RWPE1 (cell line): Measurements from ENCODE around the gene RASGRF2.

Experiments
- CTCF ChIA-PET: fragments of 350-600 bp; sonication (Branson Sonifier 250); formaldehyde crosslinking; extraction: SDS; loops from one replicate; lab custom pipeline; 2021; lab: Yijun Ruan, JAX
- POLR2A ChIA-PET: fragments of 400-600 bp; formaldehyde crosslinking; extraction: SDS; loops from one replicate; lab custom pipeline; 2020; ENCODE audit warnings: antibody characterized with exemption; ENCODE audit not compliant: low non-redundant PET; lab: Yijun Ruan, JAX
- DNase-seq: peaks from one replicate; pipeline ENCODE4 v3.0.0; 2012; ENCODE audit warnings: low spot score
- H3K27ac ChIP-seq: fragments of 450-650 bp; 2 replicates; pipeline ENCODE4 v1.5.1; 2017
- TF ChIP-seq, protein P1 (sequence below): fragments of 450-650 bp; conservative IDR thresholded peaks from 2 replicates; pipeline ENCODE4 v1.5.1; 2017; ENCODE audit warnings: low read depth, mild to moderate bottlenecking

The RASGRF2 gene

DNA sequence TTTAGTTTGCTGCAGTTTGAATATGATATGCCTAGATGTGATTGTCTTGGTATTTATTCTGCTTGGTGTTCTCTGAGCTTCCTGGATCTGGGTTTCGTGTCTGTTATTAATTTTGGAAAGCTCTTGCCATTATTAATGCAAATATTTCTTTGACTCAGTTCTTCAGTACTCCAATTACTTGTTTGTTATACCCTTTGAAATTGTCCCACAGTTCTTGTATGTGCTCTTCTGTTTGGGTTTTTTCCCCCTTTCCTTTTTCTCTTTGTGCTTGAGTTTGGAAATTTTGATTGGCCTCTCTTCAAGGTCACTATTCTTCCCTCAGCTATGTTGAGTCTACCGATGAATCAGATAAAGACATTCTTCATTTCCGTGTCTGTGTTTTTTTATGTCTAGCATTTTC, 176.4 kb downstream of the RASGRF2 start:
- DNase-seq = no peak
- TF ChIP-seq, protein P1, sequence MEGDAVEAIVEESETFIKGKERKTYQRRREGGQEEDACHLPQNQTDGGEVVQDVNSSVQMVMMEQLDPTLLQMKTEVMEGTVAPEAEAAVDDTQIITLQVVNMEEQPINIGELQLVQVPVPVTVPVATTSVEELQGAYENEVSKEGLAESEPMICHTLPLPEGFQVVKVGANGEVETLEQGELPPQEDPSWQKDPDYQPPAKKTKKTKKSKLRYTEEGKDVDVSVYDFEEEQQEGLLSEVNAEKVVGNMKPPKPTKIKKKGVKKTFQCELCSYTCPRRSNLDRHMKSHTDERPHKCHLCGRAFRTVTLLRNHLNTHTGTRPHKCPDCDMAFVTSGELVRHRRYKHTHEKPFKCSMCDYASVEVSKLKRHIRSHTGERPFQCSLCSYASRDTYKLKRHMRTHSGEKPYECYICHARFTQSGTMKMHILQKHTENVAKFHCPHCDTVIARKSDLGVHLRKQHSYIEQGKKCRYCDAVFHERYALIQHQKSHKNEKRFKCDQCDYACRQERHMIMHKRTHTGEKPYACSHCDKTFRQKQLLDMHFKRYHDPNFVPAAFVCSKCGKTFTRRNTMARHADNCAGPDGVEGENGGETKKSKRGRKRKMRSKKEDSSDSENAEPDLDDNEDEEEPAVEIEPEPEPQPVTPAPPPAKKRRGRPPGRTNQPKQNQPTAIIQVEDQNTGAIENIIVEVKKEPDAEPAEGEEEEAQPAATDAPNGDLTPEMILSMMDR = no peak
- CTCF ChIA-PET = interaction anchor here (0.7 kb wide), 1 partner anchor 63 kb away, joined by 4 read pairs; no protein-coding TSS in a partner anchor
- H3K27ac ChIP-seq = no peak overlapping the region
- POLR2A ChIA-PET = no interaction called here

DNA sequence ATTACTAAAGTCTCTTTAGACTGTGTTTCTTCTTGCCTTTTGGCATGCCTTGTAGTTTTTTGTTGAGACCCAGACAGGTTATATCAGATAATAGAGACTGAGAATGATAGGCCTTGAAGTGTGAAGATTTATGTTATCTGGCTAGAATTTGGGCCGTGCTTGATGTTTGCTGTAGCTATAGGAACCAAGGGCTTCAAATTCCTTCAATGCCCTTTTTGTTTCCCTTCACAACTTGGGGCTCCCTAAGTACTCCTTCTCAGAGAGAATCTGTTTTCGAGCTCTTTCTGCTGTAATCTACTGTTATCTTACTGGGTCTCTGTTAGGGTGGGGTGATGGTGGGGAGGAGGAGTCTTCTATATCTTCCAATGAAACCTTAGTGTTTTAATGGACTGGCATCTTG, 177.7 kb downstream of the RASGRF2 start:
- ChIA-PET POLR2A (no interaction called here), CTCF (interaction anchor here (0.6 to 0.8 kb wide), 2 partner anchors 18 to 1011 kb away, joined by 3 read pairs; no protein-coding TSS in a partner anchor)
- DNase-seq = no peak
- no peak overlapping the region for H3K27ac ChIP-seq
- TF ChIP-seq, protein P1 = no peak

DNA sequence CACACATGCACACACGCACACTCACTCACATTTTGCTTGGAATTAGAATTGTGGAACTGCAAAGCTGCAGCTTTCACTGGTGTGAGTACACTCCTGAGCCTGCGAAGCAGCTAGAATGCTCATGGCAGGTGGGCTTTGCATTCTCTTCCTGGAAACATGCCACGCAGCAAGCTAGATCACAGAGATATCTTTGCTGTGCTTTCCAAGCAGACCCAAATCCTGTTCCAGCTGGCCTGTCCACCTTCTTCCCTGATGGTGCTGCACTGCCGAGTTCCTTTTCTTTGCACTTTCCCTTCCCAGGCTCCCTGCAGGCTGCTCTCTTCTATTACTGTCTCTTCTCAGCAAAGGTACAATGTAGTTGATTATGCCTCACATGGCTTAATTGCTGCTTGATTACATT, 180.3 kb downstream of the RASGRF2 start:
- no peak overlapping the region for H3K27ac ChIP-seq
- ChIA-PET CTCF (interaction anchor here (0.6 kb wide), 1 partner anchor 399 kb away, joined by 4 read pairs; no protein-coding TSS in a partner anchor), POLR2A (no interaction called here)
- DNase-seq = no peak
- TF ChIP-seq, protein P1 = no peak

DNA sequence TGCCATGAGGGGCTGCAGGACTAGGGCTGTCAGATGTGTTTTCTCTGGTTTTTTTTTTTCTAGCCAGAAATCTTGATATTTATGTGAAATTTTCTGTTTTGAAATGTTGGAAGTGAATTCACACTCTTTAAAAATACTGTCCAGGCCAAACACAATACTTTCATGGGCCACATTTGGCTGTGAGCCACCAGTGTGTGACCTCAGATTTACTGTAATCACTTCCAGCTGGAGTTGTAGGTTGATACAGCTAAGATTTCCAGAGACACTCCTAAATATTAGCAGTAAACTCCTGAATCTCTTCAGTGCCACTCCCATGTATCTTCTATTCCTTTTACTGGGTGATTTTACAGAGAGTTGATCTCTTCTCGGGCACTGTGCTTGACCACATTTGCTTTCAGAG, 180.8 kb downstream of the RASGRF2 start:
- ChIA-PET POLR2A (no interaction called here), CTCF (no interaction called here)
- TF ChIP-seq, protein P1 = no peak
- no peak for DNase-seq
- no peak overlapping the region for H3K27ac ChIP-seq

DNA sequence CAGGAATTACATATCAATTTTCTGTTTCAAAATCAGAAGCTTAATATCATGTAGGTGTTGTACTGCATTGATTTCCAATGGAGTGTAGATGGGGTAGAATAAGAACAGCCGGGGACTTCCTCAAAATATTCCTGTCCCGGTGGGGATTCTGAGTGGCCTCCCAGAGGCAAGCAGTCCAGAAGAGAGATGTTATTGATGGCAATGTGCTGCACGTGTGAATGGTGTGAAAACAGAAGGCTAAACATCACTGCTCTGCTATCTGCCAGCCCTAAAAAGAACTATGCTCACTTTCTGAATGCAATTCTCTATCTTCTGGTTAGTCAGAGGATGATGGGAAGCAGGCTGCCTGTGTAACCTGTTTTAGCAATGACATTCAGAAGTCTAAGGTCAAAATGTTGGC, 181.9 kb downstream of the RASGRF2 start:
- CTCF ChIA-PET = no interaction called here

DNA sequence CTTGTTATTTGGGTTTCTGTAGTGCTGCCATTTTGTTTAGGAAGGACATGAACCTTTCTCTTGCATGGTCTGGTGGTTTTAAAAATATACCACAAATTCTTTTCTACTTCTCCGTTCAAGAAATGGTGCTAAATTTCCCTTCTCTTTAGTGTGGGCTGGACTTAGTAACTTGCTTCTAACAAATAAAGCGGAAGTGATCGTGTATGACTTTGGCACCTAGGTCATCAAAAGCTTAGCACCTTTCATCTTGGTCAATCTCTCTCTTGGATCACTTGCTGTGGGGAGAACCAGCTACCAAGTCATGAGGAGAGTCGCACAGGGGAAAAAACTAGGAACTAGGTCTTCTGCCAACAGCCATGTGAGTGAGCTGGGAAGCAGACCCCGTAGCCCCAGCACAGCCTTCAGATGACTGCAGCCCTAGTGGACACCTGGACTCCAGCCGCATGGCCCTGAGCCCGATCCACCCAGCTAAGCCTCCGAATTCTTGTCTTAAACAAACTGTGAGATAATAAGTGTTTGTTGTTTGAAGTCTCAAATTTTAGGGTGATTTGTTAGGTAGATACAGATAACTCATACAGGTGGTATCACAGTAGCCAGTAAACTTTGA, 185.3 kb downstream of the RASGRF2 start:
- H3K27ac ChIP-seq = no peak overlapping the region
- ChIA-PET POLR2A (no interaction called here), CTCF (no interaction called here)
- no peak for DNase-seq
- TF ChIP-seq, protein P1 = no peak

More for the DNA sequence above, 181.9 kb downstream of the RASGRF2 start:
- POLR2A ChIA-PET = no interaction called here
- no peak for DNase-seq
- no peak overlapping the region for H3K27ac ChIP-seq
- TF ChIP-seq, protein P1 = no peak
